ENCODE results near the gene PIGL.

GRCh38 chr17:16300554-16300953 is 83.5 kb downstream of the PIGL start:
- TF ChIP-seq CTCF (IDR thresholded peaks at IDR 0.05; ENCODE audit: low read length) = no peak
- no peak for TF ChIP-seq EZH2 (IDR thresholded peaks at IDR 0.05; ENCODE audit: borderline replicate concordance, low read length)
